Body of pancreas (tissue), 4 donors: Measurements from ENCODE around the gene LRRTM3. TPM values are rescaled to one million over a fixed set of nuclear protein-coding genes. Genes with fewer than 3 reads are reported as not detected.

Source experiments
- ATAC-seq: fragments of 150-250 bp; one replicate; pipeline ENCODE4 v1.9.1; 2016
- DNase-seq, 4 donors: peaks; one replicate each; pipeline ENCODE4 v3.0.0-alpha.2; 2019
- H3K27ac ChIP-seq, 4 donors: fragments of 200-600 bp; sonication (generic); 1 replicate in 3 of 4; 2 replicates in 1 of 4; pipeline versions ENCODE4 v1.5.1 to v1.6.1; 2016 to 2019; ENCODE audit warnings: mild to moderate bottlenecking in 1 of 4, mixed read lengths in 1 of 4, moderate library complexity in 1 of 4
- H3K27me3 ChIP-seq, 2 donors: fragments of 200-600 bp; sonication (generic); one replicate each; pipeline ENCODE4 v1.6.0; 2016; ENCODE audit warnings: mild to moderate bottlenecking in 1 of 2
- H3K36me3 ChIP-seq, 2 donors: fragments of 200-600 bp; sonication (generic); replicated peaks in 1 of 2; 2 replicates each; pipeline ENCODE4 v1.5.1; 2016; ENCODE audit warnings: low read depth in 2 of 2; ENCODE audit not compliant: insufficient read depth in 1 of 2
- H3K4me1 ChIP-seq: fragments of 200-600 bp; sonication (generic); one replicate; pipeline ENCODE4 v1.6.0; 2016
- H3K4me3 ChIP-seq, 2 donors: fragments of 200-600 bp; sonication (generic); 1 replicate in 1 of 2; 2 replicates in 1 of 2; pipeline ENCODE4 v1.5.1; 2016 to 2019
- H3K9me3 ChIP-seq, 3 donors: fragments of 200-600 bp; sonication (generic); 1 replicate in 2 of 3; 2 replicates in 1 of 3; pipeline ENCODE4 v1.5.1; 2016
- CTCF ChIP-seq, 7 experiments: fragments of 450-650 bp in 4 of 7; fragments of 200-600 bp in 3 of 7; sonication (generic) in 3 of 7; IDR thresholded peaks; one replicate each; pipeline ENCODE4 v1.5.1; 2016 to 2019; ENCODE audit warnings: antibody characterized with exemption in 7 of 7
- POLR2A ChIP-seq, 3 donors: fragments of 450-650 bp; IDR thresholded peaks; one replicate each; pipeline ENCODE4 v1.6.1; 2016; ENCODE audit warnings: antibody characterized with exemption in 3 of 3, mild to moderate bottlenecking in 2 of 3
- WGBS, 2 donors: methylation state at CpG; one replicate each; pipeline ENCODE4 v1.1.5; 2017; 5-methylcytosine and 5-hydroxymethylcytosine counted together
- intact Hi-C: fragments of 100-400 bp; cut with DNase I; formaldehyde crosslinking; loops from one replicate; pipeline ENCODE4 v1.15.1; 2023
- total RNA-seq, 2 donors: library from RNA; depleted of rRNA; stranded (reverse); fragments of >200 nt; gene quantifications; one replicate each; pipeline ENCODE4 v1.1.0, GENCODE V29; 2016

LRRTM3 gene
- total RNA-seq, 2 donors from 2014 or later, result 1.3 TPM

- ATAC-seq, result no peak
- 33 to 36% methylated on average over 2 of the region's 2 CpGs for WGBS, 2 donors
- Histone ChIP-seq H3K4me1 (no peaks in the 10 kb centered on the region), H3K9me3 (no peaks in the 10 kb centered on the region), H3K27ac (no peak overlapping the region), H3K4me3 (no peak overlapping the region), H3K27me3 (no peaks in the 10 kb centered on the region), H3K36me3 (no peaks in the 10 kb centered on the region)
- TF ChIP-seq CTCF (IDR thresholded peaks at IDR 0.05), result no peak
- TF ChIP-seq POLR2A (IDR thresholded peaks at IDR 0.05), result no peak
- intact Hi-C loops, result no loop called here
- DNase-seq, result no peak
Observed at GRCh38 chr10:66916030-66916429, 9.8 kb upstream of the LRRTM3 start.

DNA sequence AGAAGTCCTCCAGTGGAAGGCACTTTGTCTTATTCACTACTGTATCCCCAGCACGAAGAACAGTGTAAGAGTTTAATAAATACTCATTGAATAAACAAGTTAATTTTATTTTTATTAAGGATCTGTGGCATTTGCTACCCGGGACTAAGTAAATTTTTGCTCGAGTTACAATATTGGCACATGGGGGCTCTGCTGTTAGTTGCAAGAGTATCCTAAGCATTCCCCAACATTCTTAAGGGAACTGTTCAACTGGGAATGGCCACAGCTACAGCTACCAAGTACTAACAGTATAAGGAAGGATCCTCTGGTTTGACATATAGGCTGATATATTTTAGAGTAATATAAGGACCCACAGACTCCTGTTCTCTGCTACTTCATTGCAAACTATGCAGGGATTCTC is 8.7 kb upstream of the LRRTM3 start:
- WGBS, 2 donors, result 28 to 33% methylated on average over 3 of the region's 3 CpGs
- ATAC-seq, result no peak
- Histone ChIP-seq H3K9me3 (no peaks in the 10 kb centered on the region), H3K4me3 (no peak overlapping the region), H3K27me3 (no peaks in the 10 kb centered on the region), H3K4me1 (no peaks in the 10 kb centered on the region), H3K27ac (no peak overlapping the region), H3K36me3 (no peaks in the 10 kb centered on the region)
- intact Hi-C loops, result no loop called here
- TF ChIP-seq CTCF (IDR thresholded peaks at IDR 0.05) (no peak), POLR2A (IDR thresholded peaks at IDR 0.05) (no peak)
- no peak for DNase-seq

DNA sequence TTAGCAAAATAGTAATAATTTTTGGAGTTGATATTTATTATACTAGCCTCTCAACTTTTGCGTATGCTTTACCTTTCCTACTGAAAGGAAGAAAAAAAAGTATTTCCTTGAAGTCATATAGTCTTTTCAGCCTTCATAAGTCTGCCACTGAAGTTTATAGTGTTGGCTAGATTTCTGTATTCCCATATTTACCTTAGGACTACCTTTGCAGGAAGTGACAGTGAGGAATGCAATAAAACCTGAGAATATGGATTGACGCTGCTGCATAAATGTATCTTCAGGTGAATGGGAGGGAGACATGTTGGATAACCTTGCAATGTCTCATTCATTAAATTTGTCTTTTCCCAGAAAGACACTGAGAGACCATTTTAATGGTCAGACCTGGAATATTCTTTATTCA is 6.6 kb upstream of the LRRTM3 start:
- H3K4me1 ChIP-seq, result no peaks in the 10 kb centered on the region
- no peaks in the 10 kb centered on the region for H3K9me3 ChIP-seq
- no peak overlapping the region for H3K27ac ChIP-seq
- DNase-seq (no peak), ATAC-seq (no peak)
- no peaks in the 10 kb centered on the region for H3K36me3 ChIP-seq
- WGBS, 2 donors, result 91 to 95% methylated on average over 2 of the region's 2 CpGs
- intact Hi-C loops, result no loop called here
- no peaks in the 10 kb centered on the region for H3K27me3 ChIP-seq
- H3K4me3 ChIP-seq, result no peak overlapping the region
- no peak for TF ChIP-seq CTCF (IDR thresholded peaks at IDR 0.05)

DNA sequence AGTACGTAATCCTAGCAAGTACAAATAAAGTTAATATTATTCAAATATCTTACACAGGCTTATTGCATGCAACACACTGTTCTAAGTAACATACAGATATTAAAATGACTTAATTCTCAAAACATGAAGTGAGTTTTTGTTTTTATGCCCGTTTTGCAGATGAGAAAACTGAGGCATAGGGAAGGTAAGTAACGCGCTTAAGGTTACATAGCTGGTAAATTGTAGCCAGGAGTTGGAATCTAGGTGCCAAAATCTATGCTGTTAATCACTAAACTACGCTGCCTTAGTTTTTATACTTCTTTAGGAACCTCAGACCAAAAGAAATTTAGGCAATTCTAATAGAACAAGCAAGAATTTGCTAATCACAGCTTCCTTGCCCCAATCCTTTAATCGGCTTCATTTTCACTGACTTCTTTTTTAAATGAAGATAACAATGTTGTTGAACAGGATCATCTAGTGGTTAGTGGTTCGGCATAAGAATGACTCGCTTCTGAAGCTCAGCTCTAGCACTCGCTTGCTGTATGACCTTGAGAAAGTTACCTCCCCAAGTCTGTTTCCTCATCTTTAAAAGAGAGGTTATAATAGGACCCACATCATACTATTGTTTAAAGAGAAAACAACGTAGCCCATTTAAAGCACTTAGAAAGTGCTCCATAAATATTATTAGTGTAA is 1.0 kb upstream of the LRRTM3 start:
- intact Hi-C loops, result no loop called here
- 40 to 55% methylated on average over 10 of the region's 10 CpGs for WGBS, 2 donors
- Histone ChIP-seq H3K4me1 (peaks cover 9% of the 10 kb centered on the region), H3K9me3 (no peaks in the 10 kb centered on the region), H3K4me3 (no peak overlapping the region), H3K27ac (no peak overlapping the region), H3K36me3 (no peaks in the 10 kb centered on the region), H3K27me3 (peaks cover 0 to 10% of the 10 kb centered on the region in 2 donors)
- no peak for DNase-seq
- TF ChIP-seq CTCF (IDR thresholded peaks at IDR 0.05), result no peak
- no peak for TF ChIP-seq POLR2A (IDR thresholded peaks at IDR 0.05)
- no peak for ATAC-seq

GRCh38 chr10:66925373-66925772 is 463 bp upstream of the LRRTM3 start:
- TF ChIP-seq POLR2A (IDR thresholded peaks at IDR 0.05), result no peak
- no peak for TF ChIP-seq CTCF (IDR thresholded peaks at IDR 0.05)
- Histone ChIP-seq H3K4me3 (no peak overlapping the region), H3K36me3 (no peaks in the 10 kb centered on the region), H3K27ac (no peak overlapping the region), H3K4me1 (peaks cover 9% of the 10 kb centered on the region), H3K27me3 (peaks cover 0 to 10% of the 10 kb centered on the region in 2 donors), H3K9me3 (no peaks in the 10 kb centered on the region)
- 12 to 14% methylated on average over 7 of the region's 7 CpGs for WGBS, 2 donors
- intact Hi-C loops, result no loop called here
- ATAC-seq, result no peak
- no peak for DNase-seq
